Stimulated activated CD4-positive, alpha-beta T cell treated with anti-CD3 and anti-CD28 coated beads, Interleukin-15, amount 100 ng/mL, for 48 hours (primary cell): ENCODE measurements around the gene ANAPC5.
"Not testable (repeated sequence)": the region's sequence is repeated elsewhere in the genome, so short reads cannot be mapped to it uniquely, and the experiment has no call there.

ENCODE experiments used
- DNase-seq, 2 donors: peaks; one replicate each; pipeline ENCODE4 v3.0.0-alpha.2; 2020; ENCODE audit warnings: low read depth in 2 of 2

ANAPC5 gene

GRCh38 chr12:121284551-121285390, 67.4 kb downstream of the ANAPC5 start:
- DNase-seq, result no peak

- DNase-seq, result no peak
Observed at GRCh38 chr12:121283841-121284240, 68.4 kb downstream of the ANAPC5 start.

- DNase-seq, result no peak
Observed at GRCh38 chr12:121283388-121283787, 68.8 kb downstream of the ANAPC5 start.

- not testable (repeated sequence) for DNase-seq
Observed at GRCh38 chr12:121282910-121283309, 69.3 kb downstream of the ANAPC5 start.

DNA sequence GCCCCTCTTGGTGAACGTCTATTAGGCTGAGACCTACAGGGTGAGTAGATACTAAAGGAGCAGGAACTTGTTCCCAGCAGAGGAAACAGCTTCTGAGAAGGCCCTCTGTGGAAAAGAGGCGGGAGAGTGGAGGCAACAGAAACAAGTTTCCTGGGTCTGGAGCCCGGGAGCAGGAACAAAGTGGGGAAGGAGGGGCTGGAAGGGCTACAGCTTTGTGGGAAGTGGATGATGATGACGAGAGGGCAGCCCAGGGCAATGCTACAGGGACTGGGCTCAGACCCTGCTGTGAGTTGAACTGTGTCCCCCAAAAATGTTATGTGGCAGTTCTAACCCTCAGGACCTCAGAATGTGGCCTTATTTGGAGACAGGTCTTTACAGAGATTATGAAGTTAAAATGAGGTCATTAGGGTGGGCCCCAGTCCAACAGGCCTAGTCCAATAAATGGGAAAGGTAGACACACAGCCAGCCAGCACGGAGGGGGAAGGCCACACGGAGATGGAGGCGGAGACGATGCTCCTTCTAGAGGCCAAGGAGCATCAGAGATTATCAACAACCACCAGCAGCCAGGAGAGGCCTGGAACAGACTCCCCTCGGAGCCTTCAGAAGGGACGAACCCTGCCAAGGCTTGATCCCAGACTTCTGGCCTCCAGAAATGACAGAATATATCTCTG, 70.0 kb downstream of the ANAPC5 start:
- no peak for DNase-seq

GRCh38 chr12:121281116-121281515, 71.1 kb downstream of the ANAPC5 start:
- not testable (repeated sequence) for DNase-seq

GRCh38 chr12:121280531-121280930, 71.7 kb downstream of the ANAPC5 start:
- not testable (repeated sequence) for DNase-seq

DNA sequence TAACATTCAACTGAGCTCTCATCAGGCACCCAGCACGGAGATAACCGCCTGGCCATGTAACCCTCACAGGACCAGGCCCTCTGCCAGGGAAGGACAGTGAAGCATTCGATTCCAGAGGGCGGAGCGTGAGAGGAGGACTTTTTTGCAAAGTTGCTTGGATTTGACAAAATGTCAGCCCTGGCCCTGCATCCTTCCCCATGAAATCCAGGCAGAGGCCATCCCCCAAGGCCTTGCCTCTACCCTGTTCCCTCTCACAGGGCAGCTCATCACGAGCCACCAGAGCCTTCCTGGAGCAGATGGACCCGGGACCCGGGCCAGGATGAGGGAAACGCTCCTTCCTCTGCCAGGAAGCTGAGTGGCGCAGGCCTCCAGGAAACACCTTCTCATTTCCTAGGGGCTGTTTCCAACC, 72.7 kb downstream of the ANAPC5 start:
- DNase-seq, result no peak

- DNase-seq, result no peak
Observed at GRCh38 chr12:121279071-121279375, 73.2 kb downstream of the ANAPC5 start.

DNA sequence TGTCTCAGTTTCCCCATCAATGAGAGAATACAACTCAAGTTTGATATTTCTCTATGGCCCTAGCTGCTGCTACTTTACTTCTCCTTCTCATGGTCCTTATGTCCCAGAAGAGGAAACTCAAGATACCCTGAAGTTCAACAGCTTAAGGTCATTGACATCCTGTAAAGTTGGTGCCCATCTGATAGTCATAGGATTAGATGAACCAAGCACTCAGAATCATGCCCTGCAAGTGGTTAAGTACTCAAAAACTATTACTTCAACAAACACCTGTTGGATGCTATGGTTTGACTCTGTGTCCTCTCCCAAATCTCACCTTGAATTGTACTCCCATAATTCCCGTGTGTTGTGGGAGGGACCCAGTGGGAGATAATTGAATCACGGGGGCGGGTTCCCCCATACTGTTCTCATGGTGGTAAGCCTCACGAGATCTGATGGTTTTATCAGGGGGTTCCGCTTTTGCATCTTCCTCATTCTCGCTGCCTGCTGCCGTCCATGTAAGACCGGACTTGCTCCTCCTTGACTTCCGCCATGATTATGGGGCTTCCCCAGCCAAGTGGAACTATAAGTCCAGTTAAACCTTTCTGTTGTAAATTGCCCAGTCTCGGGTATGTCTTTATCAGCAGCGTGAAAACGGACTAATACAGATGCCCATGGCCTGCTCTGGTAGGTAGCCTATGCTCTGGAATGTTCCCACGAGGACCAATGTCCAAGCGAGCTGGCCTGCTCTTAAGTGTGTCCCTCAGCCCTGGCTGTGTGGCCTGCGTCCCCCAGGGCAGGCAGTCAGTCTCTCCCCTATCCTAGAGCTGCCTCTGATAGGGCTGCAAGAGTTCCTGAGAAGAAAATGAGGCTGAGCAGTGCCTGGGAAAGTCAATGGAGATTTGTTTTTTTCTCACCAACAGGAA, 73.8 kb downstream of the ANAPC5 start:
- DNase-seq, result no peak

DNA sequence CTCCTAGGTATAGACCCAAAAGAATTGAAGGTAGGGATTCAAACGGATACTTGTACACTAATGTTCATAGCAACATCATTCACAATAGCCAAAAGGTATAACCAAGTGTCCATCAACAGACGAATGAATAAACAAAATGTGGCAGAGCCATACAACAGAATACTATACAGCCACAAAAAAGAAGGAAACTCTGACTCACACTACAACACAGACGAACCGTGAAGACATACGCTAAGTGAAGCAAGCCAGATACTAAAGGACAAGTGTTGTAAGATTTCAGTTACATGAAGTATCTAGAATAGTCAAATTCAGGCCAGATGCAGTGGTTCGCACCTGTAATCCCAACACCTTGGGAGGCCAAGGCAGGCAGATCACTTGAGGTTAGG, 74.8 kb downstream of the ANAPC5 start:
- DNase-seq, result no peak

- no peak for DNase-seq
Observed at GRCh38 chr12:121274036-121274763, 78.0 kb downstream of the ANAPC5 start.

- no peak for DNase-seq
Observed at GRCh38 chr12:121273364-121273896, 78.8 kb downstream of the ANAPC5 start.

- DNase-seq, result no peak
Observed at GRCh38 chr12:121267822-121268221, 84.4 kb downstream of the ANAPC5 start.

DNA sequence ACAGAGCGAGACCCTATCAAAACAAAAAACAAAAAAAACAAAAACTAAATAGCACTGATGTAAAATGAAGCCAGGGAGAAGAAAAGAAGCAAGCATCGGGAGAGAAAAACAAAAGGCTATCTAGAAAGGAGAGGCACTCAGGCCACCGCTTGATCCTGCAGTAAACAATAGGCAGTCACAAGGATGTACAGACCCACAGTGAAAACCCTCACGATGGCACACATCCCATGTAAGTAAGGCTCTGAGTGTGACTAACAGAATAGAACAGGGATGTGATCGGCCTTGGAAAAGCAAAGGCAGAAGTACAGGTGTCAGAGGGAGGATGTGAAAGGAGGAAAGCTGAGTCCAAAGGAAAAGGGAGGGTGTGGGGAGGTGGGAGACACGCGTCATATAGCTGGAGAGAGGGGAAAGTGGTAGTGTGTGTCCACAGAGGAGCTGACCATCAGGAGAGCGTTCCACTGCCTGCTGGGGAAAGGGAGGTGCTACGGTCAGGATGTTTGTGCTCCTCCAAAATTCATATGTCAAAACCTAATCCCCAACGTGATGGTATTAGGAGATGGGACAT, 87.2 kb downstream of the ANAPC5 start:
- DNase-seq, result no peak

DNA sequence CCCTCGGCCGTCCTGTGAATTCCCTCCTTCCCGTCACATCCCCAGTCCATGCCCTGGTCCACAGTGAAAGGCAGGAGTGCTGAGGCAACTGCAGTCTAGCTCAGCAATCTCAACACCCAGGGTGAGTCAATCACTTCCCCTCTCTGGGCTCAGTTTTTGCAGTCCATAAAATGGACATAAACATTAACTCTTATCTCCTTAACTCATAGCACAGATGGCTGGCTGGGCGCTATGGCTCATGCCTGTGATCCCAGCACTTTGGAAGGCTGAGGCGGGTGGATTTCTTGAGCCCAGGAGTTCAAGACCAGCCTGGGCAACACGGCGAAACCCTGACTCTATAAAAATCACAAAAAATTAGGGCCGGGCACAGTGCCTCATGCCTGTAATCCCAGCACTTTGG, 88.1 kb downstream of the ANAPC5 start:
- DNase-seq, result no peak

DNA sequence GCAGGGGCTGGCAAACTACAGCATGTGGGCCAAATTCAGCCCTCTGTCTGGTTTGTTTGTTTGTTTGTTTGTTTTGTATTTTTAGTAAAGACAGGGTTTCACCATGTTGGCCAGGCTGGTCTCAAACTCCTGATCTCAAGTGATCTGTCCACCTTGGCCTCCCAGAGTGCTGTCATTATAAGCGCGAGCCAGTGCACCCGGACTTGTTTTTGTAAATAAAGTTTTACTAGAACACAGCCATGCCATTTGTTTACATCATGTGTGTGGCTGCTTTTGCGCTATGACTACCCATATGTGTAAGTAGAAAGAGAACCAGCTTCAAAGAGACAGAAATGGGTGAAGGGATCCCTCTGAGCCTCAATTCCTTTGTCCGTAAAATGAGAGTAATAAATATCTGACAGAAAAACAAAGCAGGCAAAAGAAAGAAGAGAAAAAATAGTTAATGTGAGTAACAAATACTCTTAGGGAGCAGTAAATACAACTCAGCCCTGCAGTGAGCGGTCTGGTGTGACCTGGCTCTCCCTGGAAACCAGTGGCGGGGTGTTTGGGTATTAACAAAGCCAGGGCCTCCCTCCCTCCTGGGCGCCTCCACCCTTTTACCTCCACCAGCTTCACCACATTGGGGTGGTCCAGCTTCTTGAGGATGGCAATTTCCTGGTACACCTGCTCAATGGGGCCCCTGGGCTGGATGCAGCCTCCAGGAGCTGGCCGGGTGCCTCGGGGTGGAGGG, 88.8 kb downstream of the ANAPC5 start:
- no peak for DNase-seq

- DNase-seq, result no peak
Observed at GRCh38 chr12:121261398-121261797, 90.8 kb downstream of the ANAPC5 start.

DNA sequence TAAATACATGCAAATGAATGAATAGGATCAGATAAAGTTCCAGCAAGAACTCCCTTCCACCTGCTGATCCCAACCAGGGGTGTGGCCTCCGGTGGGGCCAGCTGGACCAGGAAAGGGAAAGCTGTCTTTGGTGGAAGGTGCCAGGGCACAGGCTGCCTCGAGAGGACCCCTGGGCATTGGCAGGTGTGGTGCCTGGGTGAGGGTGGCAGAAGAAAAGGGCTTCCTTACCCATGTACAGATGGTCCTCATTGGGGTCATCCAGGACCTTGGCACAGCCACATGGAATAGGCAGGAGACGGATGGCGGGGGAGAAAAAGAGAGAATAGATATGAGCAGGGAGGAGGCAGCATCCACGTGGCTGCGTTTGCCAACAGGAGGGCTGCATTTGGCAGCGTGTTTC, 92.1 kb downstream of the ANAPC5 start:
- no peak for DNase-seq

DNA sequence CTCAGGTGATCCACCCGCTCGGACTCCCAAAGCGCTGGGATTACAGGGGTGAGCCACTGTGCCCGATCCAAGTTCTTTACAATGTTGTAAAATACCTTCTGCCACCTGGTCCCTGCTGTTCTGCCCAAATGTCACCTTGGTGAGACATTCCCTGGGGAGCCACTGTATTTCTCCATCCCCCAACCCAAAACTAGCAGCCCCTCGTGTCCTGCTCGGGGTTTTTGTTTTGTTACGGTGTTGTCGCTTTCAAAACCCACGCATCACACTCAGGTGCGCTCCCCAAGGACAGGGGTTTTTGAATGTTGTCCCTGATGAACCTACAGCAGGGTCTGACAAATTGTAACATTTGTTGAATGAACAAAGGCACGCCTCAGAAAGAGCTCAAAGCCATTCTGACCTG, 93.1 kb downstream of the ANAPC5 start:
- DNase-seq, result no peak
